Loucy (cell line): ENCODE data around the gene DENND2D.

Source experiments
- CTCF ChIP-seq: fragments of 200-600 bp; sonication (generic); conservative IDR thresholded peaks from 2 replicates; pipeline ENCODE4 v1.5.1; 2014; ENCODE audit warnings: mild to moderate bottlenecking, antibody characterized with exemption, low read length
- EZH2phosphoT487 ChIP-seq: fragments of 200-600 bp; IDR thresholded peaks from 2 replicates; pipeline ENCODE4 v1.6.1; 2018; ENCODE audit warnings: antibody characterized with exemption, mild to moderate bottlenecking, moderate library complexity, borderline replicate concordance

GRCh38 chr1:111204201-111204982 lies 3.9 kb upstream of the DENND2D start:
- no peak for TF ChIP-seq CTCF
- no peak for TF ChIP-seq EZH2phosphoT487
